Skeletal muscle tissue (tissue), 4 donors: ENCODE results near the gene TMPRSS7. TPM values are rescaled to one million over a fixed set of nuclear protein-coding genes. Genes with fewer than 3 reads are reported as not detected.
"Not testable (repeated sequence)": the region's sequence is repeated elsewhere in the genome, so short reads cannot be mapped to it uniquely, and the experiment has no call there.

Experiments
- H3K27ac ChIP-seq: one replicate; pipeline ENCODE4 v1.7.0; 2013; ENCODE audit warnings: mild to moderate bottlenecking, low read depth, low read length, inconsistent platforms
- H3K27me3 ChIP-seq, 3 donors: one replicate each; pipeline ENCODE4 v1.7.0; 2013; ENCODE audit warnings: low read length in 3 of 3; ENCODE audit not compliant: control insufficient read depth in 3 of 3, insufficient read depth in 3 of 3
- H3K36me3 ChIP-seq, 3 donors: one replicate each; pipeline ENCODE4 v1.7.0; 2013; ENCODE audit warnings: low read length in 3 of 3; ENCODE audit not compliant: control insufficient read depth in 3 of 3, insufficient read depth in 3 of 3
- H3K4me1 ChIP-seq, 3 donors: one replicate each; pipeline ENCODE4 v1.7.0; 2013; ENCODE audit warnings: low read length in 3 of 3, mild to moderate bottlenecking in 3 of 3; ENCODE audit not compliant: control insufficient read depth in 3 of 3, insufficient read depth in 3 of 3
- H3K4me3 ChIP-seq, 3 donors: one replicate each; pipeline ENCODE4 v1.7.0; 2013; ENCODE audit warnings: low read length in 3 of 3
- H3K9ac ChIP-seq, 3 donors: one replicate each; pipeline ENCODE4 v1.7.0; 2013; ENCODE audit warnings: low read length in 3 of 3, mild to moderate bottlenecking in 3 of 3, moderate library complexity in 2 of 3, low read depth in 1 of 3
- H3K9me3 ChIP-seq, 3 donors: one replicate each; pipeline ENCODE4 v1.7.0; 2013; ENCODE audit warnings: low read length in 3 of 3; ENCODE audit not compliant: control insufficient read depth in 3 of 3
- total RNA-seq: library from RNA; depleted of rRNA; stranded (reverse); fragments of >200 nt; gene quantifications from one replicate; pipeline ENCODE4 v1.2.3, GENCODE V29; 2014
- donor health status: Osteomylitis.

The TMPRSS7 gene
- total RNA-seq, 1 donor from 2014 or later, result not detected

DNA sequence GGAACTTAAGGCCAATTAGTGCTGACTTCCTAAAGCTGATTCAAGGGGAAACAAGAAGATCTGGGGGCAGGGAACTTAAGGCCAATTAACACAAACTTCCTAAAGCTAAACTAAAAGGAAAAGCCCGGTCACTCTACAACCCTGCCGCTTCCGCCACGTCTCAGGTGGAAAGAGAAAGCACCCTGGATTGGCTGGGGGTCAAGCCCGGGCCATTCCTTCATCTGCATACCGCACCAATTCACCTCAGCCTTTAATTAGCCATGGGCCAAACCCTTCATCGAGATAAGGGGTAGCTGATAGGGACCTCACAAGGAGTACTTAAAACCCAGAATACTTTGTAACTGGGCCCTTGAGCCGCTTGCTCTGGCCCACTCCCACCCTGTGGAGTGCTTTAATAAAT, 14.4 kb downstream of the TMPRSS7 start:
- no peaks in the 10 kb centered on the region for H3K36me3 ChIP-seq
- no peak overlapping the region for H3K27ac ChIP-seq
- peaks cover 0 to 3% (median 2%) of the 10 kb centered on the region in 3 donors for H3K27me3 ChIP-seq
- H3K9me3 ChIP-seq, result no peaks in the 10 kb centered on the region
- H3K4me3 ChIP-seq, result no peak overlapping the region
- H3K4me1 ChIP-seq, result no peaks in the 10 kb centered on the region
- H3K9ac ChIP-seq, result no peak overlapping the region

GRCh38 chr3:112053229-112053628, 18.7 kb downstream of the TMPRSS7 start:
- Histone ChIP-seq H3K27me3 (peaks cover 0 to 3% (median 2%) of the 10 kb centered on the region in 3 donors), H3K36me3 (no peaks in the 10 kb centered on the region), H3K27ac (no peak overlapping the region), H3K4me3 (no peak overlapping the region), H3K9ac (no peak overlapping the region), H3K4me1 (no peaks in the 10 kb centered on the region), H3K9me3 (no peaks in the 10 kb centered on the region)

GRCh38 chr3:112056451-112056929, 22.0 kb downstream of the TMPRSS7 start:
- no peak overlapping the region for H3K27ac ChIP-seq
- no peaks in the 10 kb centered on the region for H3K4me1 ChIP-seq
- no peaks in the 10 kb centered on the region for H3K9me3 ChIP-seq
- no peak overlapping the region for H3K4me3 ChIP-seq
- no peaks in the 10 kb centered on the region for H3K36me3 ChIP-seq
- peaks cover 0 to 2% (median 0%) of the 10 kb centered on the region in 3 donors for H3K27me3 ChIP-seq
- H3K9ac ChIP-seq, result no peak overlapping the region

GRCh38 chr3:112059497-112059896, 25.0 kb downstream of the TMPRSS7 start:
- no peaks in the 10 kb centered on the region for H3K4me1 ChIP-seq
- no peaks in the 10 kb centered on the region for H3K36me3 ChIP-seq
- H3K27ac ChIP-seq, result no peak overlapping the region
- H3K9me3 ChIP-seq, result no peaks in the 10 kb centered on the region
- no peak overlapping the region for H3K9ac ChIP-seq
- no peak overlapping the region for H3K4me3 ChIP-seq
- no peaks in the 10 kb centered on the region for H3K27me3 ChIP-seq

DNA sequence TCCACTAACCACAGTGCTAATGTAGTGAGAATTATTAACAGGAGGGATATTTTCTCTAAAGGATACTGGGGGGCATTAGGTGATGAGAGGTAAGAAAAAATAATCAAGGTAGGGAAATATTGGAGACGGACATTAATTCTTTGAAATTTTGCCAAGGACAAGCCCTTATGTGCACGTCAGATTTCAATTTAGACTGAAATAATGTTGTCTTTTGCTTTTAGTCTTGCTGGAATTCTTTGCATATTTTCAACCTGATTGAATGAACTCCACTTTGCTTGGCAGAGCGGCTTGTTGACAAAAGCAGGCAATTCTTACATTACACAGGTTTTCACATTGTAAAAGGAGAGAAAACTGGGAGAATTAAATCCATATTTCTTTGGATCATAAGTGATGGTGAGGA, 26.6 kb downstream of the TMPRSS7 start:
- Histone ChIP-seq H3K9ac (no peak overlapping the region), H3K4me1 (no peaks in the 10 kb centered on the region), H3K9me3 (no peaks in the 10 kb centered on the region)

DNA sequence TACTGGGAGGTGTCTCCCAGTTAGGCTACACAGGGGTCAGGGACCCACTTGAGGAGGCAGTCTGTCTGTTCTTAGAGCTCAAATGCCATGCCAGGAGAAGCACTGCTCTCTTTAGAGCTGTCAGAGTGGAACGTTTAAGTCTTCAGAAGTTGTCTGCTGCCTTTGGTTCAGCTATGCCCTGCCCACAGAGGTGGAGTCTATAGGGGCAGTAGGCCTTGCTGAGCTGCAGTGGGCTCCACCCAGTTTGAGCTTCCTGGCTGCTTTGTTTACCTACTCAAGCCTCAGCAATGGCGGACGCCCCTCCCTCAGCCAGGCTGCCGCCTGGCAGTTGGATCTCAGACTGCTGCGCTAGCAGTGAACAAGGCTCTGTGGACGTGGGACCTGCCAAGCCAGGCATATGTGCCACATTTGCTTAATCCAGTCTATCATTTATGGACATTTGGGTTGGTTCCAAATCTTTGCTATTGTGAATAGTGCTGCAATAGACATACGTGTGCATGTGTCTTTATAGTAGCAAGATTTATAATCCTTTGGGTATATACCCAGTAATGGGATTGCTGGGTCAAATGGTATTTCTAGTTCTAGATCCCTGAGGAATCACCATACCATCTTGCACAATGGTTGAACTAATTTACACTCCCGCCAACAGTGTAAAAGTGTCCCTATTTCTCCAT, 38.0 kb downstream of the TMPRSS7 start:
- H3K9me3 ChIP-seq, H3K4me1 ChIP-seq, H3K27me3 ChIP-seq, H3K36me3 ChIP-seq, H3K9ac ChIP-seq, H3K4me3 ChIP-seq, H3K27ac ChIP-seq: not testable (repeated sequence)

More for the DNA sequence above, 26.6 kb downstream of the TMPRSS7 start:
- H3K36me3 ChIP-seq, result no peaks in the 10 kb centered on the region
- H3K27ac ChIP-seq, result no peak overlapping the region
- no peaks in the 10 kb centered on the region for H3K27me3 ChIP-seq
- no peak overlapping the region for H3K4me3 ChIP-seq

- no peaks in the 10 kb centered on the region for H3K36me3 ChIP-seq
- no peak overlapping the region for H3K4me3 ChIP-seq
- no peak overlapping the region for H3K27ac ChIP-seq
- peaks cover 0 to 9% (median 0%) of the 10 kb centered on the region in 3 donors for H3K27me3 ChIP-seq
- H3K9me3 ChIP-seq, result no peaks in the 10 kb centered on the region
- H3K4me1 ChIP-seq, result no peaks in the 10 kb centered on the region
- H3K9ac ChIP-seq, result no peak overlapping the region
These were observed 39.5 kb downstream of the TMPRSS7 start for GRCh38 chr3:112074006-112074405.

DNA sequence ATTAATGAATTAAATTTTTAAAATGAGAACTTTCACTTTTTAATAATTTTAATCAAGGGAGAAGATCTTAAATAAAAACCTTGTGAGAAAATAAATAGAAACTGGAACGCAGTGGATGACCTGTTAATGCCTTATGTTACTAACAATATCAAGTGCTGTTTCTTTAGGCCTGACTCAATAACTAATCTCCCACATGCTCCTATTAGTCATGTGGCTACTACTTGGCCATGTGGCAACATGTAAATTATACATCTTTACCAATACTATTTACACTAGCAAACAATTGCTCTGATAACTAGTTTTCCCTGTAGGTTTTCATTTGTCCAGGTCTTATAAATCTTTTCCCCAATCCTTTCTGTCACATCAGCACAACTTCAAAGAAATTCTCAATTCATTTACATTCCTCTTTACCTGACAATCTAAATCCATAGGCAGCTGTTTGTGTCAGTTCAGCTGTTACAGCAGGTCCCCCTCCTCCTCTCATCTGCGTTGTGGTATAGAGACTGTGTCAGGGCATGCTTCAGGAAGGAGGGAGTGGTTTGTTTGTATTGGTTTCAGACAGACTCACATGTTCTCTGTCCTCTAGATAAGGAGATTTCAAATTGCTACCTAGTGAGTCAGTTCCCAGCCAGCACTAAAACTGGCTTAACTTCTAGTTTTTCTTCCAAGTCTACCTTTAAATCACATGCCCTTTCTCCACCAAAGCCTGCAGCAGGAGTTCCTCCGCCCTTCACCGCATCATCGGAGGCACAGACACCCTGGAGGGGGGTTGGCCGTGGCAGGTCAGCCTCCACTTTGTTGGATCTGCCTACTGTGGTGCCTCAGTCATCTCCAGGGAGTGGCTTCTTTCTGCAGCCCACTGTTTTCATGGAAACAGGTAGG, 40.3 kb downstream of the TMPRSS7 start:
- H3K9ac ChIP-seq, result no peak overlapping the region
- H3K36me3 ChIP-seq, result no peaks in the 10 kb centered on the region
- peaks cover 0 to 9% (median 0%) of the 10 kb centered on the region in 3 donors for H3K27me3 ChIP-seq
- no peaks in the 10 kb centered on the region for H3K4me1 ChIP-seq
- H3K4me3 ChIP-seq, result no peak overlapping the region
- no peaks in the 10 kb centered on the region for H3K9me3 ChIP-seq
- no peak overlapping the region for H3K27ac ChIP-seq

DNA sequence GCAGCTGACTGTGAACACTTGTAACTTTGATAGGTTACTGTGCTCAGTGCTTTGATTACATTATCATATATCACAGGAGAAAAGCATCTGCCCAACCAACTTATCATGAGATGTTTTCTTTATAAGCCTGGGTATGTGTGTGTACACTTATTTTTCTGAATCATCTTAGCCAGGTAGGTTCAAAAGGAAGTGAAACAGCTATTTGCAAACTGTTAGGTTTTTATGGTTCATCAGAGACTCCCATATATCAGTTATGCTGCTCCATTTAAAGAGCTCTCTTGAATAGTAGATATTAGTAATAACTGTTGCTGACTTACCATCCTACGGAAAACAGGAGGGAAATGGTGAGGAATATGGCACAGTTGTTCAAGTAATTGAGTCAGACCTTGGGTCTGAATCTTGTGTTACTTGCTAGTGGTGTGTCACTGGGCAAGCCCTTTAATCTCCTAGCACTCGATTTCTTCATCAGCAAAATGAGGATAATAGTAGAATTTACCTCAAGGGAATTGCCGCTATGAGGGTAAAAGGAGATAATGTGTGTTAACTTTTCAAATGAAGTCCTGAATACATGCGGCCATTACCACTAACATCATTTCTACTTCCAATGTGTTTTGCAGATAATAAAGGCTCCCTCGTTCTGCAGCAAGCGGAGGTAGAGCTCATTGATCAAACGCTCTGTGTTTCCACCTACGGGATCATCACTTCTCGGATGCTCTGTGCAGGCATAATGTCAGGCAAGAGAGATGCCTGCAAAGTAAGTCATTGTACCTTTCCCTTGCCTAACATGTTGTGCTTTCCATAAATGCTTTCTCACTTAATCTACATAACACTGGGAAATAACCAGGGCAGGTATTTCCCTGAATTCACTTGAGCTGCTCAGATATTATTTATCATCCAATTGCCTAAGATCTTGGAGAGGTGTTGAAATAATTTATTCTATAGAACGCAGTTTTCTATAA, 43.9 kb downstream of the TMPRSS7 start:
- Histone ChIP-seq H3K9ac (no peak overlapping the region), H3K27me3 (peaks cover 0 to 9% (median 0%) of the 10 kb centered on the region in 3 donors), H3K27ac (no peak overlapping the region), H3K4me1 (no peaks in the 10 kb centered on the region), H3K4me3 (no peak overlapping the region), H3K36me3 (no peaks in the 10 kb centered on the region), H3K9me3 (no peaks in the 10 kb centered on the region)
